B cell (primary cell): Measurements from ENCODE around the gene POLR1B. TPM values are rescaled to one million over a fixed set of nuclear protein-coding genes. Genes with fewer than 3 reads are reported as not detected.
"Not testable (repeated sequence)": the region's sequence is repeated elsewhere in the genome, so short reads cannot be mapped to it uniquely, and the experiment has no call there.

ENCODE experiments used
- ATAC-seq: fragments of 200-7000 bp; cut with Tn5 transposase; one replicate; pipeline ENCODE4 v1.10.0; 2021; ENCODE audit warnings: low read depth, mild to moderate bottlenecking, moderate number of reproducible peaks, moderate library complexity
- CTCF ChIA-PET: fragments of 350-600 bp; sonication (Branson Sonifier 250); formaldehyde crosslinking; loops from one replicate; lab custom pipeline; 2021; ENCODE audit warnings: antibody characterized with exemption, inconsistent platforms; lab: Charles Lee
- POLR2A ChIA-PET: fragments of 350-600 bp; sonication (Branson Sonifier 250); formaldehyde crosslinking; loops from one replicate; lab custom pipeline; 2021; ENCODE audit warnings: antibody characterized with exemption; lab: Charles Lee
- DNase-seq: peaks from one replicate; pipeline ENCODE4 v3.0.0; 2013
- H2AFZ ChIP-seq: 2 replicates; pipeline ENCODE4 v1.6.1; 2012; ENCODE audit warnings: mild to moderate bottlenecking, low read depth, low read length; ENCODE audit not compliant: insufficient read depth, poor library complexity, severe bottlenecking
- H3K27ac ChIP-seq, 2 donors: 1 replicate in 1 of 2; 2 replicates in 1 of 2; pipeline ENCODE4 v1.5.1; 2012 to 2013; ENCODE audit warnings: low read length in 2 of 2, mild to moderate bottlenecking in 2 of 2, moderate library complexity in 1 of 2
- H3K27me3 ChIP-seq, 4 experiments: fragments of 200-600 bp in 1 of 4; sonication (generic) in 1 of 4; replicated peaks in 1 of 4; 1 replicate in 2 of 4; 2 replicates in 2 of 4; pipeline versions ENCODE4 v1.6.1 to v1.7.0; 2013 to 2016; ENCODE audit warnings: low read length in 3 of 4, mild to moderate bottlenecking in 2 of 4, mixed read lengths in 1 of 4, moderate library complexity in 1 of 4; ENCODE audit not compliant: insufficient read depth in 4 of 4, control insufficient read depth in 3 of 4; ENCODE audit errors: control extremely low read depth in 1 of 4
- H3K36me3 ChIP-seq, 2 experiments: replicated peaks in 1 of 2; 1 replicate in 1 of 2; 2 replicates in 1 of 2; pipeline versions ENCODE4 v1.6.1 to v1.7.1; 2013; ENCODE audit warnings: low read length in 1 of 2; ENCODE audit not compliant: insufficient read depth in 2 of 2, control insufficient read depth in 1 of 2; ENCODE audit errors: control extremely low read depth in 1 of 2, extremely low read depth in 1 of 2
- H3K4me1 ChIP-seq, 2 donors: fragments of 200-600 bp in 1 of 2; sonication (generic) in 1 of 2; 1 replicate in 1 of 2; 2 replicates in 1 of 2; pipeline versions ENCODE4 v1.5.1 to v1.6.1; 2013 to 2017; ENCODE audit warnings: low read length in 2 of 2; ENCODE audit not compliant: control insufficient read depth in 2 of 2, insufficient read depth in 2 of 2
- H3K4me2 ChIP-seq: replicated peaks from 2 replicates; pipeline ENCODE3; 2012; ENCODE audit warnings: mild to moderate bottlenecking, low read depth, low read length; ENCODE audit not compliant: poor library complexity, severe bottlenecking
- H3K4me3 ChIP-seq, 5 experiments: fragments of 200-600 bp in 1 of 5; sonication (generic) in 1 of 5; 1 replicate in 3 of 5; 2 replicates in 2 of 5; pipeline versions ENCODE4 v1.5.1 to v1.7.0; 2011 to 2016; ENCODE audit warnings: low read length in 4 of 5, mild to moderate bottlenecking in 4 of 5, low read depth in 2 of 5, control low read depth in 1 of 5, moderate library complexity in 1 of 5; ENCODE audit not compliant: insufficient read depth in 1 of 5; ENCODE audit errors: control extremely low read depth in 1 of 5, extremely low read depth in 1 of 5
- H3K79me2 ChIP-seq: fragments of 200-600 bp; sonication (generic); one replicate; pipeline ENCODE4 v1.6.0; 2016; ENCODE audit warnings: low read length; ENCODE audit not compliant: control insufficient read depth, insufficient read depth
- H3K9ac ChIP-seq: fragments of 200-600 bp; sonication (generic); 2 replicates; pipeline ENCODE4 v1.6.1; 2017; ENCODE audit warnings: mild to moderate bottlenecking, low read length, moderate library complexity
- H3K9me3 ChIP-seq, 3 donors: one replicate each; pipeline versions ENCODE4 v1.6.1 to v1.7.1; 2013; ENCODE audit warnings: low read length in 2 of 3; ENCODE audit not compliant: control insufficient read depth in 2 of 3, insufficient read depth in 1 of 3; ENCODE audit errors: control extremely low read depth in 1 of 3
- H4K20me1 ChIP-seq: 2 replicates; pipeline ENCODE4 v1.6.0; 2012; ENCODE audit warnings: mild to moderate bottlenecking, low read length; ENCODE audit not compliant: insufficient read depth, control insufficient read depth, poor library complexity, severe bottlenecking
- H3K27ac Mint-ChIP-seq: one replicate; pipeline ENCODE4 v1.8.0; 2021; ENCODE audit warnings: mixed read lengths
- H3K27me3 Mint-ChIP-seq: one replicate; pipeline ENCODE4 v1.8.0; 2021; ENCODE audit warnings: mixed read lengths
- H3K4me1 Mint-ChIP-seq: one replicate; pipeline ENCODE4 v1.8.0; 2021; ENCODE audit warnings: mixed read lengths
- H3K4me3 Mint-ChIP-seq: one replicate; pipeline ENCODE4 v1.8.0; 2021; ENCODE audit warnings: mixed read lengths
- H3K9me3 Mint-ChIP-seq: one replicate; pipeline ENCODE4 v1.8.0; 2022; ENCODE audit warnings: mixed read lengths; ENCODE audit not compliant: insufficient read depth
- EZH2 ChIP-seq: IDR thresholded peaks from 2 replicates; pipeline ENCODE4 v1.6.1; 2012; ENCODE audit warnings: borderline replicate concordance, low read depth, mild to moderate bottlenecking, moderate library complexity, low read length; ENCODE audit not compliant: insufficient read depth, poor library complexity, severe bottlenecking
- WGBS: methylation state at CpG from one replicate; pipeline ENCODE4 v1.1.5; 2013; ENCODE audit warnings: missing lambda C conversion rate; ENCODE audit not compliant: insufficient coverage; 5-methylcytosine and 5-hydroxymethylcytosine counted together
- intact Hi-C: fragments of 100-400 bp; cut with micrococcal nuclease; formaldehyde crosslinking; loops from one replicate; pipeline ENCODE4 v1.10.0; 2022
- polyA plus RNA-seq: library from polyadenylated mRNA; depleted of rRNA; stranded (reverse); fragments of >200 nt; gene quantifications from 2 replicates; pipeline ENCODE4 v1.2.3, GENCODE V29; 2012
- total RNA-seq, 2 donors: library from RNA; stranded (reverse); fragments of 120-200 nt in 1 of 2; gene quantifications; 1 replicate in 1 of 2; 2 replicates in 1 of 2; pipeline versions ENCODE4 v1.2.3 to v1.2.4, GENCODE V29; 2013 to 2022
- TF ChIP-seq, protein P1 (sequence below): fragments of 200-600 bp; IDR thresholded peaks from one replicate; pipeline ENCODE4 v1.8.0; 2022; ENCODE audit warnings: antibody characterized with exemption, mild to moderate bottlenecking

POLR1B gene
- total and polyA plus RNA-seq, 2 donors (not counting 1 experiment from before 2014, with no cell fraction given) = 7.0 to 32.5 TPM

DNA sequence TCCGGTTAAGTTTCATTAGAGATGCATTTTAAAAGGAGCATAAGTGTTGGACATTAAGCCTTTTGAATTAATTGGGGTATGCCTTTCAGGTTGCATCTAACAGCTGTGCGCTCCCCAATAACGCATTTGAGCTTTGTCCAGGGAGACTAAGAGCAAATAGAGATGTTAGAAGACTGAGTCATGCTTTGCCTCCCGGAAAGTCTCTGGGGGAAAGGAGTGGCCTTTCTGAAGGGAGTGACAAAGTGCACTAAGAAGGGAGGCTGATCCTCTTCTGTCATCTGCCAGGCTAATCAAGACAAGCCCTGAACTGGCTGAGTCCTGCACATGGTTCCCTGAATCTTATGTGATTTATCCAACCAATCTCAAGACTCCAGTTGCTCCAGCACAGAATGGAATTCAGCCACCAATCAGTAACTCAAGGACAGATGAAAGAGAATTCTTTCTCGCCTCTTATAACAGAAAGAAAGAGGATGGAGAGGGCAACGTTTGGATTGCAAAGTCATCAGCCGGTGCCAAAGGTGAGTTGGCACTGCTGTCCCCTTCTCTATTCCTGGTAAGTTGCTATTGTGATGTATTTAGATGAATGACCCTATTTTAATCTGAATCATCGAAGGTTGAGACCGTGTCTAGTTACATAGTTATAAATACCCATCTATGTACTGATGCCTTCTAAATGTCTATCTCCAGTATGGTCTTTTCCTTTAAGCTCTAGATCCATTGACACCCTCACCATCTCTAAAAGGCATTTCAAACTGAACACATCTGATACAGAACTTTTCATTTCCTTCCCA is 48.2 kb upstream of the POLR1B start:
- Histone ChIP-seq H3K36me3 (peaks cover 0 to 12% of the 10 kb centered on the region in 2 experiments), H3K9ac (no peak overlapping the region), H3K4me1 (no peaks in the 10 kb centered on the region), H3K4me2 (no peak overlapping the region), H3K27me3 (no peaks in the 10 kb centered on the region), H3K79me2 (no peaks in the 10 kb centered on the region), H2AFZ (no peak overlapping the region), H4K20me1 (no peaks in the 10 kb centered on the region), H3K4me3 (no peak overlapping the region), H3K9me3 (no peaks in the 10 kb centered on the region), H3K27ac (no peak overlapping the region)
- no peak for DNase-seq
- Mint-ChIP-seq H3K9me3 (no peaks in the 10 kb centered on the region), H3K27me3 (no peaks in the 10 kb centered on the region), H3K27ac (no peak overlapping the region), H3K4me3 (no peak overlapping the region), H3K4me1 (no peaks in the 10 kb centered on the region)
- no peak for TF ChIP-seq EZH2
- TF ChIP-seq, protein P1, sequence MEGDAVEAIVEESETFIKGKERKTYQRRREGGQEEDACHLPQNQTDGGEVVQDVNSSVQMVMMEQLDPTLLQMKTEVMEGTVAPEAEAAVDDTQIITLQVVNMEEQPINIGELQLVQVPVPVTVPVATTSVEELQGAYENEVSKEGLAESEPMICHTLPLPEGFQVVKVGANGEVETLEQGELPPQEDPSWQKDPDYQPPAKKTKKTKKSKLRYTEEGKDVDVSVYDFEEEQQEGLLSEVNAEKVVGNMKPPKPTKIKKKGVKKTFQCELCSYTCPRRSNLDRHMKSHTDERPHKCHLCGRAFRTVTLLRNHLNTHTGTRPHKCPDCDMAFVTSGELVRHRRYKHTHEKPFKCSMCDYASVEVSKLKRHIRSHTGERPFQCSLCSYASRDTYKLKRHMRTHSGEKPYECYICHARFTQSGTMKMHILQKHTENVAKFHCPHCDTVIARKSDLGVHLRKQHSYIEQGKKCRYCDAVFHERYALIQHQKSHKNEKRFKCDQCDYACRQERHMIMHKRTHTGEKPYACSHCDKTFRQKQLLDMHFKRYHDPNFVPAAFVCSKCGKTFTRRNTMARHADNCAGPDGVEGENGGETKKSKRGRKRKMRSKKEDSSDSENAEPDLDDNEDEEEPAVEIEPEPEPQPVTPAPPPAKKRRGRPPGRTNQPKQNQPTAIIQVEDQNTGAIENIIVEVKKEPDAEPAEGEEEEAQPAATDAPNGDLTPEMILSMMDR = no peak
- intact Hi-C loops = no loop called here
- WGBS = 97% methylated on average over 7 of the region's 9 CpGs
- POLR2A ChIA-PET = no interaction called here
- CTCF ChIA-PET = no interaction called here
- no peak for ATAC-seq

DNA sequence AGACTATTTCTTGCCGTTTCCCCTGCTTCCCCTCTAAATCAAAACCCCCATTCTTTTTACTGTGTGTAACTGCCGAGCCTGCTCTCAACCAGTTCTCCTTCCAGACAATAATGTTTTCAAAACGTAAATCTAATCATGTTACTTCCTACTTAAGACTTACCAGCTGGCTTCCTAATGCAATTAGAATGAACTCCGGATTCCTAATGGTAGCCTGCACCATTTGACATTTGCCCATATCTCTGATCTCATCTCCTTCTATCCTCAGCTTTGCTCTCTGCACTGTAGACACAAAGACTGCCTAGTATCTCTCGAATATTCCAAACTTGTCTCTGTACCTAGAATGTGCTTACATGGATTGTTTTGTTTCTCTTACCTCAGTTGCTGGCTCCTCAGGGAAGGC is 47.4 kb upstream of the POLR1B start:
- no peak for TF ChIP-seq EZH2
- TF ChIP-seq, protein P1 = no peak
- H3K79me2 ChIP-seq = no peaks in the 10 kb centered on the region
- DNase-seq (no peak), ATAC-seq (no peak)
- H3K9me3 ChIP-seq = no peaks in the 10 kb centered on the region
- Mint-ChIP-seq H3K27me3 (no peaks in the 10 kb centered on the region), H3K4me1 (no peaks in the 10 kb centered on the region), H3K27ac (no peak overlapping the region), H3K4me3 (no peak overlapping the region), H3K9me3 (no peaks in the 10 kb centered on the region)
- no peaks in the 10 kb centered on the region for H3K27me3 ChIP-seq
- no peak overlapping the region for H3K4me2 ChIP-seq
- ChIA-PET POLR2A (interaction anchor here (0.6 kb wide), 1 partner anchor 220 kb away, joined by 13 read pairs; no protein-coding TSS in a partner anchor), CTCF (no interaction called here)
- no peak overlapping the region for H3K4me3 ChIP-seq
- intact Hi-C loops = no loop called here
- no peaks in the 10 kb centered on the region for H3K4me1 ChIP-seq
- peaks cover 0 to 12% of the 10 kb centered on the region in 2 experiments for H3K36me3 ChIP-seq
- no peaks in the 10 kb centered on the region for H4K20me1 ChIP-seq
- H3K9ac ChIP-seq = no peak overlapping the region
- H3K27ac ChIP-seq = no peak overlapping the region
- no peak overlapping the region for H2AFZ ChIP-seq
- WGBS = 74% methylated on average over 4 of the region's 5 CpGs

DNA sequence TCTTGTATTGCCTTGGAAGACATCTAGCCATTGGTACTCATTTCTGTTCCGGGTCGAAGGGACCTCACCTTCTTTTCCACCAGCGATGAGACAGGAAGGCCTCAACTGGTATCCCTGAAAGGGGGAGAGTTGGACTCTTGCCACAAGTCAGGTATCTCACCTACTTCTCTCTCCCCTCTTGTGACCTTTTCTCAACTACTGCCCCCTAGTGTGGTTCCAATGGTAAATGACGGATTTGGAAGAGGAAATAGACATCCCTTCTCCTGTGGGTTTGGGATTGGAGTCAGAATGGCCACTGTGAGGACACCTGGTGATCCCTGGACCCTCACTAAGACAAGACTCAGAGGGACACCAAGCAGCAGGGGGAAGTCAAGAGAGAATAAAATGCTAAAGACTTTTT is 46.4 kb upstream of the POLR1B start:
- H3K4me3 Mint-ChIP-seq, POLR2A ChIA-PET, intact Hi-C loops, H3K9ac ChIP-seq, H3K4me3 ChIP-seq, H3K9me3 ChIP-seq, H3K27me3 ChIP-seq, H2AFZ ChIP-seq, H3K4me1 ChIP-seq, H3K4me2 ChIP-seq, H3K4me1 Mint-ChIP-seq, H3K27me3 Mint-ChIP-seq, DNase-seq, H3K27ac ChIP-seq, H3K27ac Mint-ChIP-seq, ATAC-seq, H3K79me2 ChIP-seq, CTCF ChIA-PET, H4K20me1 ChIP-seq, H3K9me3 Mint-ChIP-seq: not testable (repeated sequence)
- no CpG with 5 or more reads among the region's 4 CpGs for WGBS
- peaks cover 0 to 12% of the 10 kb centered on the region in 2 experiments for H3K36me3 ChIP-seq
